Activated gamma-delta T cell (primary cell): ENCODE results near the gene MAGI2.
"Not testable (repeated sequence)": the region's sequence is repeated elsewhere in the genome, so short reads cannot be mapped to it uniquely, and the experiment has no call there.

Experiments
- DNase-seq: peaks from one replicate; lab custom pipeline; 2025; lab: John Stamatoyannopoulos, UW

MAGI2 gene

GRCh38 chr7:78355834-78356233 is 1097.6 kb downstream of the MAGI2 start:
- no peak for DNase-seq

GRCh38 chr7:78350926-78351325 is 1102.5 kb downstream of the MAGI2 start:
- DNase-seq, result no peak

- no peak for DNase-seq
Measured at GRCh38 chr7:78350391-78350790, 1103.1 kb downstream of the MAGI2 start.

- DNase-seq, result no peak
Measured at GRCh38 chr7:78346827-78347226, 1106.6 kb downstream of the MAGI2 start.

GRCh38 chr7:78345979-78346378 is 1107.5 kb downstream of the MAGI2 start:
- DNase-seq, result no peak

- no peak for DNase-seq
Measured at GRCh38 chr7:78345293-78345911, 1108.1 kb downstream of the MAGI2 start.

- DNase-seq, result no peak
Measured at GRCh38 chr7:78334426-78334825, 1119.0 kb downstream of the MAGI2 start.

GRCh38 chr7:78333530-78334425 is 1119.7 kb downstream of the MAGI2 start:
- no peak for DNase-seq

- no peak for DNase-seq
Measured at GRCh38 chr7:78329001-78329655, 1124.3 kb downstream of the MAGI2 start.

- DNase-seq, result no peak
Measured at GRCh38 chr7:78327718-78328117, 1125.7 kb downstream of the MAGI2 start.

- no peak for DNase-seq
Measured at GRCh38 chr7:78326876-78327275, 1126.6 kb downstream of the MAGI2 start.

- no peak for DNase-seq
Measured at GRCh38 chr7:78326189-78326588, 1127.3 kb downstream of the MAGI2 start.

GRCh38 chr7:78323118-78323517 is 1130.3 kb downstream of the MAGI2 start:
- DNase-seq, result no peak

- DNase-seq, result not testable (repeated sequence)
Measured at GRCh38 chr7:78322231-78322630, 1131.2 kb downstream of the MAGI2 start.

GRCh38 chr7:78317371-78317770 is 1136.1 kb downstream of the MAGI2 start:
- no peak for DNase-seq

GRCh38 chr7:78316110-78316509 is 1137.4 kb downstream of the MAGI2 start:
- DNase-seq, result no peak

- DNase-seq, result no peak
Measured at GRCh38 chr7:78315119-78315518, 1138.3 kb downstream of the MAGI2 start.

- no peak for DNase-seq
Measured at GRCh38 chr7:78311181-78311580, 1142.3 kb downstream of the MAGI2 start.

- no peak for DNase-seq
Measured at GRCh38 chr7:78307892-78308291, 1145.6 kb downstream of the MAGI2 start.

GRCh38 chr7:78306634-78307033 is 1146.8 kb downstream of the MAGI2 start:
- no peak for DNase-seq

- no peak for DNase-seq
Measured at GRCh38 chr7:78301407-78301806, 1152.1 kb downstream of the MAGI2 start.

GRCh38 chr7:78299088-78299487 is 1154.4 kb downstream of the MAGI2 start:
- no peak for DNase-seq
